Fibroblast of lung (primary cell): ENCODE measurements around the gene SEMA6A.

ENCODE experiments used
- CTCF ChIP-seq, 2 donors: IDR thresholded peaks in 1 of 2; conservative IDR thresholded peaks in 1 of 2; 1 replicate in 1 of 2; 2 replicates in 1 of 2; pipeline ENCODE4 v1.5.1; 2011 to 2012; ENCODE audit warnings: low read length in 2 of 2, control low read depth in 1 of 2, inconsistent platforms in 1 of 2, low read depth in 1 of 2, mild to moderate bottlenecking in 1 of 2
- EZH2 ChIP-seq: IDR thresholded peaks from 2 replicates; pipeline ENCODE4 v1.5.1; 2012; ENCODE audit warnings: low read length, control low read depth, mild to moderate bottlenecking; ENCODE audit errors: missing control alignments

- TF ChIP-seq CTCF (conservative IDR thresholded peaks at IDR 0.05 in 1 of 2, IDR thresholded peaks at IDR 0.05 in 1 of 2; ENCODE audit: low read depth in 1 of 2, low read length in 2 of 2), result no peak
- no peak for TF ChIP-seq EZH2
These were observed 145.7 kb downstream of the SEMA6A start for GRCh38 chr5:116428966-116429365.
